Breast epithelium (tissue), 4 donors: Measurements from ENCODE around the gene CABP5. TPM values are rescaled to one million over a fixed set of nuclear protein-coding genes. Genes with fewer than 3 reads are reported as not detected.

Experiments
- DNase-seq, 2 donors: peaks; one replicate each; pipeline ENCODE4 v3.0.0-alpha.2; 2019; ENCODE audit warnings: low spot score in 2 of 2
- H3K27ac ChIP-seq, 2 donors: fragments of 200-600 bp; sonication (generic) in 1 of 2; one replicate each; pipeline ENCODE4 v1.5.1; 2016 to 2019; ENCODE audit warnings: mild to moderate bottlenecking in 1 of 2
- H3K27me3 ChIP-seq, 2 donors: fragments of 200-600 bp; sonication (generic) in 1 of 2; one replicate each; pipeline versions ENCODE4 v1.5.1 to v1.6.0; 2017 to 2019; ENCODE audit warnings: control low read depth in 1 of 2, mild to moderate bottlenecking in 1 of 2
- H3K36me3 ChIP-seq: fragments of 200-600 bp; one replicate; pipeline ENCODE4 v1.5.1; 2019
- H3K4me1 ChIP-seq, 2 donors: fragments of 200-600 bp; sonication (generic); one replicate each; pipeline ENCODE4 v1.5.1; 2016 to 2019; ENCODE audit warnings: control low read depth in 1 of 2
- H3K4me3 ChIP-seq, 3 donors: fragments of 200-600 bp; sonication (generic); 1 replicate in 2 of 3; 2 replicates in 1 of 3; pipeline ENCODE4 v1.5.1; 2016 to 2019; ENCODE audit warnings: mild to moderate bottlenecking in 3 of 3, moderate library complexity in 2 of 3
- H3K9me3 ChIP-seq, 2 donors: fragments of 200-600 bp; sonication (generic) in 1 of 2; one replicate each; pipeline ENCODE4 v1.5.1; 2016 to 2019; ENCODE audit warnings: control low read depth in 1 of 2
- POLR2A ChIP-seq: fragments of 450-650 bp; IDR thresholded peaks from one replicate; pipeline ENCODE4 v1.6.1; 2016; ENCODE audit warnings: antibody characterized with exemption, mild to moderate bottlenecking, moderate library complexity
- POLR2AphosphoS5 ChIP-seq, 3 donors: sonication (generic); formaldehyde crosslinking; IDR thresholded peaks; one replicate each; pipeline ENCODE4 v1.6.1; 2017; ENCODE audit warnings: antibody characterized with exemption in 3 of 3
- intact Hi-C: fragments of 100-400 bp; cut with DNase I; formaldehyde crosslinking; loops from one replicate; pipeline ENCODE4 v1.15.1; 2023; ENCODE audit warnings: low total_unique reads
- total RNA-seq, 3 donors: library from RNA; depleted of rRNA; stranded (reverse); fragments of >200 nt; gene quantifications; one replicate each; pipeline ENCODE4 v1.1.0, GENCODE V29; 2016
- TF ChIP-seq, protein P1 (sequence below), 3 donors: fragments of 450-650 bp; IDR thresholded peaks; one replicate each; pipeline ENCODE4 v1.5.1; 2016 to 2017; ENCODE audit warnings: antibody characterized with exemption in 3 of 3, mild to moderate bottlenecking in 3 of 3, moderate library complexity in 3 of 3

CABP5 gene
- total RNA-seq, 3 donors from 2014 or later: not detected

DNA sequence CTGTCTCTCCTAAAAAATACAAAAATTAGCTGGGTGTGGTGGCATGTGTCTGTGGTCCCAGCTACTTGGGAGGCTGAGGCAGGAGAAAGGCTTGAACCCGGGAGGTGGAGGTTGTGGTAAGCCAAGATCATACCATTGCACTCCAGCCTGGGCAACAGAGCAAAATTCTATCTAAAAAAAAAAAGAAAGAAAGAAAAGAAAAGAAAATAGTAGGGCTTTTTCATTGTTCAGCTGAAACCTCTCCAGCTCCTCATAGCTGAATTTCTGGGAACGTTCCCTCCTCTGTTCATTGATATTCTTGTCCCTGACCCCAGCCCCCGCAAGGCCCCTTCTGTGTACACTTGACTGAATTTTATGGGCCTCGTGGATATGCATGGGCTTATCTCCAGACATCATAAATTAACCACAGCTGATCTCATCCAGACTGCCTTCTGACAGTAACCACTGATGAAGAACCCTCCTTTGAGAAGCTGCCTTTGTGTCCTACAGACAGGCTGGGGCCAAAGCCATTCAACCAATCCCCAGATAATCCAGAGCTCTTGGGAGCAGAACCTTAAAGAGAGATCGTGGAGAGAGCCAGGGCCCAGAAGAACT, 49.6 kb downstream of the CABP5 start, which contains the start of gene ELSPBP1:
Gene ELSPBP1, plus strand, starts transcription at position 424 of the 594 bp plus-strand sequence. CDS start 14,036 bp downstream, outside the sequence.
- Histone ChIP-seq H3K27me3 (peaks cover 0 to 27% of the 10 kb centered on the region in 2 donors), H3K4me1 (no peaks in the 10 kb centered on the region), H3K9me3 (no peaks in the 10 kb centered on the region), H3K4me3 (no peak within 1 kb of the TSS), H3K27ac (no peak within 1 kb of the TSS), H3K36me3 (no peaks in the 10 kb centered on the region)
- no peak for DNase-seq
- TF ChIP-seq, protein P1, sequence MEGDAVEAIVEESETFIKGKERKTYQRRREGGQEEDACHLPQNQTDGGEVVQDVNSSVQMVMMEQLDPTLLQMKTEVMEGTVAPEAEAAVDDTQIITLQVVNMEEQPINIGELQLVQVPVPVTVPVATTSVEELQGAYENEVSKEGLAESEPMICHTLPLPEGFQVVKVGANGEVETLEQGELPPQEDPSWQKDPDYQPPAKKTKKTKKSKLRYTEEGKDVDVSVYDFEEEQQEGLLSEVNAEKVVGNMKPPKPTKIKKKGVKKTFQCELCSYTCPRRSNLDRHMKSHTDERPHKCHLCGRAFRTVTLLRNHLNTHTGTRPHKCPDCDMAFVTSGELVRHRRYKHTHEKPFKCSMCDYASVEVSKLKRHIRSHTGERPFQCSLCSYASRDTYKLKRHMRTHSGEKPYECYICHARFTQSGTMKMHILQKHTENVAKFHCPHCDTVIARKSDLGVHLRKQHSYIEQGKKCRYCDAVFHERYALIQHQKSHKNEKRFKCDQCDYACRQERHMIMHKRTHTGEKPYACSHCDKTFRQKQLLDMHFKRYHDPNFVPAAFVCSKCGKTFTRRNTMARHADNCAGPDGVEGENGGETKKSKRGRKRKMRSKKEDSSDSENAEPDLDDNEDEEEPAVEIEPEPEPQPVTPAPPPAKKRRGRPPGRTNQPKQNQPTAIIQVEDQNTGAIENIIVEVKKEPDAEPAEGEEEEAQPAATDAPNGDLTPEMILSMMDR (IDR thresholded peaks at IDR 0.05): no peak
- no peak for TF ChIP-seq POLR2AphosphoS5 (IDR thresholded peaks at IDR 0.05)
- TF ChIP-seq POLR2A: no peak
- intact Hi-C loops: loop anchor here (5.0 kb wide), 1 partner anchor 383 kb away; no protein-coding TSS in a partner anchor

DNA sequence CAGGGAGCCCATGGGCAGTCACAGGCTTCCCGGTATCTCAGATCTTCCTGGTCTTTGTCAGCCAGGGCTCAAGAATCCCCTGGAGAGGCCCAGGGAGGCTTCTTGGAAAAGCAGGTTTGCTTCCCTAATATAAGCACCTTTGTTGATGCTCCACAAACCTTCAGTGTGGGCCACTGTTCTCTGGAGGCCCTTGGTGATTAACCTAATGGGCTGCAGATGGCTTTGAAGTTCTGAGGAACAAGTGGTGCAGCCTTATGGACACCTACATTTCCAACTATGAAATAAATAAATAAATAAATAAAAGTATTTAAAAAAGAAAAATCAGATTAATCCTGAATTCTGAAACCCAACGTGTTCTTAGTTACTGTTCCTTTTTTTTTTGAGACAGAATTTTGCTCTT, 51.8 kb downstream of the CABP5 start, which contains the start of gene BSPH1:
Gene BSPH1, minus strand, starts transcription at position 101 of the 400 bp plus-strand sequence. Its CDS starts 89 bp downstream, at position 12.
- no peak within 1 kb of the TSS for H3K27ac ChIP-seq
- no peak within 1 kb of the TSS for H3K4me3 ChIP-seq
- DNase-seq: no peak
- H3K4me1 ChIP-seq: no peaks in the 10 kb centered on the region
- no peaks in the 10 kb centered on the region for H3K36me3 ChIP-seq
- TF ChIP-seq POLR2A (no peak), POLR2AphosphoS5 (IDR thresholded peaks at IDR 0.05) (no peak)
- TF ChIP-seq, protein P1 (IDR thresholded peaks at IDR 0.05): no peak
- H3K27me3 ChIP-seq: peaks cover 0 to 40% of the 10 kb centered on the region in 2 donors
- intact Hi-C loops: loop anchor here (5.0 kb wide), 1 partner anchor 385 kb away; no protein-coding TSS in a partner anchor
- no peaks in the 10 kb centered on the region for H3K9me3 ChIP-seq

DNA sequence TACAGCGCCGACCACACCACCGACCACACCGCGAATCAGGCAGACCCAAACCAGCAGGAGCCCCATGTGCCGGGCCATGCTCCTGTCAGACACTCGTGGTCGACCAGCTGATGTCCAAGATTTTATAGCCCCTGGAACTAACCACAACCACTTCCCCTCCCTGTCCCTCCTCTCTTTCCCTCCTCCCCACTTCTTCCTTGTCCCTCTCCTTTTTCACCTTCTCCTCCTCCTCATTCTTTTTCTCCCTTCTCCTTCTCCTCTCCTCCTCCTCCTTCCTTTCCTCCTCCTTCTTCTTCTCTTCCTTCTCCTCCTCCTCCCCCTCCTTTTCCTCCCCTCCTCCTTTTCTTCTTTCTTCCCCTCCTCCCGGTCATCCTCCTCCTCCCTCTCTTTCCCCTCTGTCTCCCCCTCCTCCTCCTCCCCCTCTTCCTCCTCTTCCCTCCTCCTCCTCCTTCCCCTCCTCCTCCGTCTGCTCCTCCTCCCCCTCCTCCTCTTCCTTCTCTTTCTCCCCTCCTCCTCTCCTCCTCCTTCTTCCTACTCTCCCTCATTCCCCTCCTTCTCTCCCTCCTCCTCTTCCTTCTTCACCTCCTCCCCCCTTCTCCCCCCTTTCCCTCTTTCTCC, 52.6 kb downstream of the CABP5 start:
- Histone ChIP-seq H3K4me1 (no peaks in the 10 kb centered on the region), H3K36me3 (no peaks in the 10 kb centered on the region), H3K9me3 (no peaks in the 10 kb centered on the region), H3K27me3 (peaks cover 0 to 43% of the 10 kb centered on the region in 2 donors), H3K4me3 (no peak overlapping the region), H3K27ac (no peak overlapping the region)
- no peak for DNase-seq
- TF ChIP-seq POLR2AphosphoS5 (IDR thresholded peaks at IDR 0.05) (no peak), POLR2A (no peak)
- TF ChIP-seq, protein P1 (IDR thresholded peaks at IDR 0.05): no peak
- intact Hi-C loops: loop anchor here (5.0 kb wide), 1 partner anchor 386 kb away; no protein-coding TSS in a partner anchor

Other genes starting within 250 kb of the CABP5 start
- not detected for gene TPRX1, start 239.5 kb downstream of the CABP5 start, total RNA-seq
- gene CRX, start 222.1 kb downstream of the CABP5 start, total RNA-seq: not detected
- gene TPRX2, start 184.8 kb downstream of the CABP5 start, total RNA-seq: not detected
- not detected for gene SULT2A1, start 157.8 kb downstream of the CABP5 start, total RNA-seq
- gene BSPH1, start 51.9 kb downstream of the CABP5 start, total RNA-seq: not detected
- not detected for gene ELSPBP1, start 49.4 kb downstream of the CABP5 start, total RNA-seq
- 10 to 100 TPM in 1 of 3 donors, 1 to 10 TPM in 2; 2.6 to 10.5 (median 5.1) TPM for gene PLA2G4C, start 66.7 kb upstream of the CABP5 start, total RNA-seq
- 10 to 100 TPM in 2 of 3 donors, 1 to 10 TPM in 1; 6.1 to 31.8 (median 14.1) TPM for gene LIG1, start 126.3 kb upstream of the CABP5 start, total RNA-seq
- 1 to 10 TPM; 2.9 to 3.9 (median 2.9) TPM for gene ZSWIM9, start 126.6 kb upstream of the CABP5 start, total RNA-seq
- gene CARD8, start 211.8 kb upstream of the CABP5 start, total RNA-seq: 10 to 100 TPM; 35.0 to 39.0 (median 35.8) TPM
- gene ZNF114, start 226.0 kb upstream of the CABP5 start, total RNA-seq: 1 to 10 TPM in 1 of 3 donors, under 1 TPM in 1, not detected in 1; 0.32 to 1.3 TPM